CD4-positive, alpha-beta T cell treated with Interleukin-4 for 4 hours (primary cell): ENCODE data around the gene RGS14.

Experiments
- DNase-seq: peaks from one replicate; pipeline ENCODE4 v3.0.0-alpha.2; 2020

The RGS14 gene

DNA sequence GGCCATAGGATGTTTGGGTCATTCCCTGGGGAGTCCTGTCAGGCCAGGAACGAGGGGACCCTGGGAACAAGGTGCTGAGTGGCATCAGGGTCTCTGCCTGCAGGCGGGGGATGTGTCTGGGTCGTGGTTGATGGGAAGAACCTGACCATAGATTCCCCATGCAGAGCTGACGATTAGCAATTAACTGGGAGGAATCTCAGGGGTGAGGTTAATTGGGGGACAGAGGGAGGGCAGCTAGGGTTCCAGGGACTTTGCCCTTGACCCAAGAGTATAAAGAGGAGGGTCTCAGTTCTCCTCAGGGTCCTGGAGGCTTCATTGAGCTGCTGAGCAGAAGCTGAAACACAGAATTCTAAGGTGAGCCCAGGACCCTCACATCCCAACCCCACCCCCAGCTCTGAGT lies 26.4 kb downstream of the RGS14 start, which contains the start of gene SLC34A1:
TSS of gene SLC34A1 (plus strand) at position 301 of the 400 bp plus-strand sequence. CDS start 1,308 bp downstream, outside the sequence.
- DNase-seq: no peak

DNA sequence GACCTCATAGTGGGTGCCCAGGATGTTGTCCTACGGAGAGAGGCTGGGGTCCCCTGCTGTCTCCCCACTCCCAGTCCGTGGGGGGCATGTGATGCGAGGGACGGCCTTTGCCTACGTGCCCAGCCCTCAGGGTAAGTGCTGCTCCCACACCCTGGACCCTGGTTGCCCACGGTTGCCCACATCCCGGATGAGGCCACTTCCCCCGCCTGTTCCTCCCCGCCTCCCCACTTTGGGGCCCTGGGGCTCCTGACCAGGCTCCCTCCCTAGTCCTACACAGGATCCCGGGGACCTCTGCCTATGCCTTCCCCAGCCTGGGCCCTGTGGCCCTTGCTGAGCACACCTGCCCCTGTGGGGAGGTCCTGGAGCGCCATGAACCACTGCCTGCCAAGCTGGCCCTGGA lies 28.0 kb downstream of the RGS14 start:
- DNase-seq: no peak

DNA sequence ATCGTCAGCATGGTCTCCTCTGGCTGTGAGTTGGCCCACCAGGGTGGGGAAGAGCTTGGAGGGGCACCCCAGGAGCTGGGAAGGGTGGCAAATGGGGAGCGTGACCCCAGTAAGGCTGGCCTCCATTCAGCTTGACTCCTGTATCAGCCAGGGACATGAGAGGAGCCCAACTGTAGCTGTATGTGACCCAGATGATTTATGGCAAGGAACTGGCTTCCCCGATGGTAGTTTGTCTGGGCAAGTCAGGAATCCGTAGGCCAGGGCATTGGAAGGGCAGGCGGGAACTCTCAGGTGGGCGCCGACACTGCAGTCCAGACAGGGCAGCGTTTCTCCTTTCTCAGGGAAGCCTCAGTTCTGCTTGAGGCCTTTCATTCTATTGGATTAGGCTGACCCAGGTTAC lies 28.8 kb downstream of the RGS14 start:
- DNase-seq: no peak

DNA sequence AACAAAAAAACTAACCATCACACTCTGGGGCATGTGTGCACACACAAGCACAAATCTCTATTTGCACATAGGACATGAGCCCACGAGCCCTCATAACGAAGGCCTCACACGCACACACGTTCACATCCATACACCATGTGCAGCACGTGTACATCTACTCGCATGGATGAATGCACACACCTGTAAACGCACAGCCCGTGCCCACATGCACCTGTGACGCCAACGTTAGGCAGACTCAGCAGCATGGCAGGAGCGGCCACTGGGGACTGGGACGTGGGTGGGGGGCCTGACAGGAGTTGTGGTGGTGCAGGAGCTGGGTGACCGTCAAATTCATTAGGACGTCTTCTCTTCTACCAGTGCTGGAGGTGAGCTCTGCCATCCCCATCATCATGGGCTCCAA lies 29.7 kb downstream of the RGS14 start:
- no peak for DNase-seq

DNA sequence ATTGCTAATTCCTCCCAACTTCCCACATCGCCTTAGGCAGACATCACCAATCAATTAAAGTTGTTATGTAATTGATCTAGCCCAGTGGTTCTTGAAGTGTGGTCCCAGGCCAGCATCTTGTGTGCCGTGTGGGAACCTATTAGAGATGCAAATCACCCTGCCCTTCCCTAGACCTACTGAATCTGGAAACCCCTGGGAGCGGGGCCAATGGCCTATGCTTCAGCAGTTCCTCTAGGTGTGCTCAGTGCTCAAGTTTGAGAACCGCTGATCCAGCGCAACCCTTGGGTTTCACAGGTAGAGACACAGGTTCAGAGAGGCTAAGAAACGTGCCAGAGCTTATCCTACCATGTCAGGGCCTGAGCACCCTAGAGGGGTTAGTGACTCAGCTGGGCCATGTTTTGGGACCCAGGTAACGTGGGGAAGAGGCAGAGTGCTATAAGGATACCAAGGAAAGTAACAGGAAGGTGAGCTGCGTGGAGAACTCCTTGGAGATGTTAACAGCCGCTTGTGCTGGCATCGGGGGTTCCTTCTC lies 30.9 kb downstream of the RGS14 start:
- no peak for DNase-seq

DNA sequence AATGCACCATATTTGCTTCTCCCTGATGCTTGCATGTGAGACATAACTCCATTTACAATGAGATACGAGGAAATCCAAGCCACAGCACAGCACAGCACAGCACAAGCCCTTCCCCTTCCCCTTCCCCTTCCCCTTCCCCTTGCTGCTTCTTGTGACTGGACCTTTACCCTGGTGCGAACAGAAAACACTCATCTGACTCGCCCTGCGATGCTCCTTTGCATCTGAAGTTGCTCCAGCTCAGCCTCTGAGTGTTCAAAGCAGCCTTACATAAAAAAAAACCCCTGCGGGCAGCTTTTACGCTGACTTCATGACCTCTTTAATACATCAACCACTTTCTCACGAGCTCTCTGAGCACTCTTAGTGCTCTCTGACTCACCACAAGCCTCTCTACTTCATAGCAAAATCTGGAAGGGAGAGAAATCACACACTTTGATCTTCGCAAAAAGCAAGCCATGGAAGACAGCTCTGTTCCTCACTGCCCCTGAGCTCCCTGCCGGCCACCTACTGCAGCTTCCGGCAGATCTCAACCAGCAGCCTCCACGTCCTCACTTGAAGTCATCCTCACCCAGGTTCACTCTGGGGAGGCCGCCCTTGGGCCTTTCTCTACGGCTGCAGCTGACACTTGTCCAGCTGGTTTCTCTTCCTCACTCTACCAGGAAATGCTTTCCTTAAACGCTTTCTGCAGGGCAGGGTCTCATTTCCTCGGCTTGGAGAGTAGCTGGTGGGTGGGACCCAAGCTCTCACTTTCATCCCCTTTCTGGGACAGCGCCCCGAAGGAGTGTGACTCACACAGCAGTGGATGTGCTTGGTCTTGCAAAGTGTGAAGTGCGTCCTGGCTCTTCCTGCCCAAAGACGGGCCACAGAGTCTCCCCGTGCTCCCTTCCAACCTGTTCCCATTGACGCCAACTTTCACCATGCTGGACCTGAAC lies 31.8 kb downstream of the RGS14 start:
- DNase-seq: peak; percentile 89

DNA sequence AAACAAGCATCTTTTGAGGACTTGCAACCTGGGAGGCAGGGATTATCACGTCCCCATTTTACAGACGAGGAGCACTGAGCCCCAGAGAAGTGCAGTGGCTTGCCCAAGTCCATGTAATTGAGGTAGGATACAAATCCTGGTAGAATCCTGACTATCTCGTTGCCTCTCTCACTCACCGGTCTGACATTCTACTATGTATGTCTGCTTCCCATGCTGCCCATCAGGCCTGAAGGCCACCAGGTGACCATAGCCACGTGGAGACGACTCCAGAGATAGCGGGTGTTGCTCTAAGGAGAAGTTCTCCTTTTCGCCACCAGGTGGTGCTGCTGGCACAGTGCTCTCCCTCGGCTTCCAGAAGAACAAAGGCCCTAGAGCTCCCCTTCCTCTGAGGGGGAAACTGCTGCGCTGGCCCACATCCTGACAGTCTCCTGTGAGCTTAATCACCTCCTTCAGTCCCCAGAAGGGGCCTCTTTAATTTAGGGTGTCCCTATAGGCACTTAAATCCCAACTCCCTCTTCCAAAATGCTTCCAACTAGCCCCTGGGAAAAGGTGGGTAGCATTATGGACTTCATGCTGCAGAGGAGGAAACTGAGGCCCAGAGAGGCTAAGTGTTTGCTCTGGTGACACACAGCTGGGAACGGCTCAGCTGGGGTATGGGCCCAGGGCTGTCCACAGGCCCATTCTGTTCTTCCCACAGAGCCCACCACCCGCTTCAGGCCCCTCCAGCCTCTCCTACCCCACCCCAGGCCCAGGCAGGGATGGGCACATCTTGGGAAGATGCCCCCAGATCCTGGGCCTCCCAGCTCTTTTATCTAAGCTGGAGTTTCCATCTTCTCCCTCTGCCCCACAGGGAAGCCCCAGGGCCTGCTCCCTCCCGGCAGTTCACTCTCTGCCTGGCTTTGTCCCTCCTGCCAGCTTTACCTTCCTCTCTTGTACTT lies 32.9 kb downstream of the RGS14 start:
- DNase-seq: peak; percentile 88

DNA sequence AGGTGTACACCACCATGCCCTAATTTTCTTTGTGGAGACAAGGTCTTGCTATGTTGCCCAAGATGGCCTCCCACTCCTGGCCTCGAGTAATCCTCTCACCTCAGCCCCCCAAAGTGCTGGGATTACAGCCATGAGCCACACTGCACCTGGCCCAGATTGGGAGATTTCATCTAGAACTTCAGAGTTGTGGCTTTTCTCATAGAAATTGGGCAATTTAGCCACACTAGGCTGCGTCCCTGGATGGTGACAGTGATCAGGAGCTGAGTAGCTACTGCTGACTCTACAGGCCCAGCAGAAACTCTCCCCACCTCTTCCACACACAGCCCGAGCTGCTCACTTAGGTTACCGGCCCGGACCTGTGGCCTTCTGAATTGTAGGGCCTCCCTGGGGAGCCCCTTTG lies 35.0 kb downstream of the RGS14 start:
- no peak for DNase-seq

DNA sequence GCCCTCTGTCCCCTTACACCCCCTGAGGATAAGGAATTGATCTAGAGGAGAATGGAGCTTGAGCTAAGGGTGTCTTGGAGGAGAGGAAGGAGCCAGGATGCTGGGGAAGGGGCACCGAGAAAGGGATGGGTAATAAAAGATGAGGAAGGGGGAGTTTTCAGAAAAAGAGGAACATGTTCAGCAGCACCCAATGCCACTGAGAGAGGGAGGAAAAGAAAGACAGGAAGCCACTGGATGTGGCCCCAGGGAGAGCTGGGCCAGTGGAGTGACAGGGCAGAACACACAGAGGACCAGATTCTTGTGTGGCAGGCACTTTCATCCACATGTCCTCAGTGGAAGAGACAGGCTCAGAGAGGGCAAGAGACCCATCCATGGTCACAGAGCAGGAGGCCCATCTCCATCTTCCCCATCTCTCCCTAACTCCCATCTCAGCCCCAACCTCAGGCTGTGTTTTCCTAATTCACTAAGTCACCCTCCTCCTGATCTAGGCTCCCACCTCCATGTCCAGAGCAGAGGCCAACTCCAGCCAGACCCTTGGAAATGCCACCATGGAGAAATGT lies 35.6 kb downstream of the RGS14 start:
- no peak for DNase-seq

DNA sequence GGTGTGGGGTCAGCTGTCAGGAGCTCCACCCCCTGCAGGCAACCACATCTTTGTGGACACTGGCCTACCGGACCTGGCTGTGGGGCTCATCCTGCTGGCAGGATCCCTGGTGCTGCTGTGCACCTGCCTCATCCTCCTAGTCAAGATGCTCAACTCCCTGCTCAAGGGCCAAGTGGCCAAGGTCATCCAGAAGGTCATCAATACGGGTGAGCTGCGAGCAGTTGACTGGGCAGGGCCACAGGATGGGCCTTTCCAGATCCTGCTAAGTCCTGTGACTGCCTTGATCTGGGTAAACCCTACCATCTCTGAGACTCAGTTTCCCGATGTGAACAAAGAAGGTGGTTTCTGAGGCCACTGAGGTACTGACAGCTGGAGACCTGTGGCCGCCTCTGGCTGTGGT lies 36.3 kb downstream of the RGS14 start:
- DNase-seq: no peak

DNA sequence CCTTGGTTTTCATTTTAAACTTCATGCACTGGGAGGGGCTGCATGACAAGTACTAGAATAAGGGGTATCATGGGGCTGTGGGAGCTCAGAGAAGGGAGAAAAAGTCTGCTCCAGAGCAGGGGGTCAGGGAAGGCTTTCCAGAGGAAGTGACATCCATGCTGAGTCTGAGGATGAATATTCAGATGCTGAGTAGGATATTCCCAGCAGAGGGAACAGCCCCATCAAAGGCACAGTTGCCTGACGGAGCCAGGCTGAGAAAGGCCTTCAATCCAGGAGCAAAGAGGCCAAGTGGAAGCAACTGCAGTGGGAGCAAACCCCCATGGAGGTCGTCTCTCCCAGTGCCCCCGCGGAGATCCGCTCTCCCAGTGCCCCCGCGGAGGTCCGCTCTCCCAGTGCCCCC lies 38.4 kb downstream of the RGS14 start:
- no peak for DNase-seq

DNA sequence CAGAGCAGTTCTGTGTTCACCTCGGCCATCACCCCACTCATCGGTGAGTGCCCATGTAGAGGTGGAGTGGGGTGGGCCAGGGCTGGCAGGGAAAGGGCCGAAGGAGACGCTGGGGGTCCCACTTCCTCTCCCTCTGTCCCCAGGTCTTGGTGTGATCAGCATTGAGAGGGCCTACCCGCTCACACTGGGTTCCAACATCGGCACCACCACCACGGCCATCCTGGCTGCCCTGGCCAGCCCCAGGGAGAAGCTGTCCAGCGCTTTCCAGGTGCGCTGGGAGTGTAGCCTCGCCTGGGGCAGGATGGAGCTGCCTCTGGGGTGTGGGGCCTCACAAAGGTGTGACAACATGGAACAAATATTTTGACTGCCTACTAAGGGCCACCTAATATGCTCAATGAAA lies 39.1 kb downstream of the RGS14 start:
- DNase-seq: no peak

DNA sequence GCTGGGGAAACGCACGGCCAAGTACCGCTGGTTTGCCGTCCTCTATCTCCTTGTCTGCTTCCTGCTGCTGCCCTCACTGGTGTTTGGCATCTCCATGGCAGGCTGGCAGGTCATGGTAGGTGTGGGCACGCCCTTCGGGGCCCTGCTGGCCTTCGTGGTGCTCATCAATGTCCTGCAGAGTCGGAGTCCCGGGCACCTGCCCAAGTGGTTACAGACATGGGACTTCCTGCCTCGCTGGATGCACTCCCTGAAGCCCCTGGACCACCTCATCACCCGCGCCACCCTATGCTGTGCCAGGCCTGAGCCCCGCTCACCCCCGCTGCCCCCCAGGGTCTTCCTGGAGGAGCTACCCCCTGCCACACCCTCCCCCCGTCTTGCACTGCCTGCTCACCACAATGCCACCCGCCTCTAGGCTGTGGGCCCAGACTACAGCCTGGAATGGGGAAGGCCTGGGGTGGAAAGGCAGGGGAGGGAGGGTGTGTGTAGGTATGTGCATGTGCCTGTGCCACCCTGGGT lies 40.2 kb downstream of the RGS14 start:
- no peak for DNase-seq

DNA sequence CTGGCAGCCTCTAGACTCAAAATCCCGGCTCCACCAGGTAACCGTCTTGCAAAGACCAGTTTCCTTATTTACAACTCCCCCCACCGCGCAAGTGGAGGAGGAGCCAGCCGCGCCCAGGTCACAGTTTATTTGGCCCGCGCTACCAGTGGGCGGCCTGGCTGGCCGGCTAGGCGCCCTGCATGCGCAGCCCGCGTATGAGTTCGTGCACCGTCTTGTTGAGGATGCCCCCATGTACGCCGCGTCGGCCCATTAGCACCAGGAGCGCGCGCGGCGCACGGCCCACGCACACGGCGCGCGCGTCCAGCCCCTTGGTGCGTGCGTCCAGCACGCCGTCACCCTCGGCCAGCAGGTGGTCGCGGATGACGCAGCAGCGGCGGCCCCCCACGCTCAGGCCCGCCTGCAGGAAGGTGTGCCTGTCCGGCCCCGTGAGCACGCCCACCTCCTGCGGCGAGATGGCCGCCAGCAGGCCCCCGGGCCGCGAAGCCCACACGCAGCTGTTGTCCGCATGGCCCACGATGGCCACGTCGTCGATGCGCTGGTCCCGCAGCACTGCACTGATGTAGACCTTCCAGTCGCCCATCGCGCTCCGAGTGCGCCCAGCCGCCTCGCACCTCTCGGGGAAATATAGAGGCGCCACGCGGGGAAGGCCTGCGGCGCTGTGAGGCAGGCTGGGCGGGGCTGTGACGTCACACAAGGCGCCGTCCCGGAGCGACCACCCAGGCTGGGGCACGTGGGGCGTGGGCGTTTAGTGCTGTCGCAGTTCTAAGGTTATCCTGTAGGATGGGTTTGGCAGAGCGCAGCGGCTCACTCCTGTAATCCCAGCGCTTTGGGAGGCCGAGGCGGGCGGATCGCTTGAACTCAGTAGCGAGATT lies 42.5 kb downstream of the RGS14 start, which contains the start of gene PFN3:
TSS of gene PFN3 (minus strand) at position 665 of the 872 bp plus-strand sequence. CDS start at position 580, 85 bp downstream.
- no peak for DNase-seq

DNA sequence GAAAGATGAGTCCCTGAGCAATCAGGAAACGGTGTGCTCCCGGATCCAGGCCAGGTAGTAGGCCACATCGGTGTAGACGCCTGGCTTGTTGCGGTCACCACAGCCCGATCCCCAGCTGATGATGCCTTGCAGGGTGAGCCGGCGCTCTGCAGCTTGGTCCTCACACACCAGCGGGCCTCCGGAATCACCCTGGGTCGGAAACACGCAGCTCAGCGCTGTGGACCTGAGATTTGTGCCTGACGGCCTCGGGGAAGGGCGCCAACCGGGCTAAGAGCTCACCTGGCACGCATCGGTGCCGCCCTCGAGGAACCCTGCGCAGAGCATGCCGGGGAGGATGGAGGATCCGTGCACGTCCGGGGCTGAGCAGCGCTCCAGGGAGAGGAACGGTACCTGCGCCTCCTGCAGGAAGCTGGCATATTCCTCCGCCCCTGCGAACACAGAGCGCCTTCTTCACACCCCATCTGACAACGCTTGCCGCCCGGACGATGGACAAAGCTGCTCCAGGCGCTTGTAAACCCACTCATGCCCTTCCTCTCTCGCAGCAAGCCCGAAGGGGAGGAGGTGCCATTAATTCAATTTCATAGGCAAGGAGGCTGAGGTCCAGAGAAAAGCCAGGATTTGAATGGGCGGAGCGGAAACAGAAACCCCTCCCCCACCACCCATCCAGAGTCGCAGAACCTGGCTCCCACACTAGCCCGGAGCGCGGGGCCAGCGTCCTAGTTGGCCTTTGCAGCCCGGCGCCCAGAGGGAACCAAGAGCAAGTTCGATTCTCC lies 44.7 kb downstream of the RGS14 start:
- DNase-seq: peak; percentile 72

DNA sequence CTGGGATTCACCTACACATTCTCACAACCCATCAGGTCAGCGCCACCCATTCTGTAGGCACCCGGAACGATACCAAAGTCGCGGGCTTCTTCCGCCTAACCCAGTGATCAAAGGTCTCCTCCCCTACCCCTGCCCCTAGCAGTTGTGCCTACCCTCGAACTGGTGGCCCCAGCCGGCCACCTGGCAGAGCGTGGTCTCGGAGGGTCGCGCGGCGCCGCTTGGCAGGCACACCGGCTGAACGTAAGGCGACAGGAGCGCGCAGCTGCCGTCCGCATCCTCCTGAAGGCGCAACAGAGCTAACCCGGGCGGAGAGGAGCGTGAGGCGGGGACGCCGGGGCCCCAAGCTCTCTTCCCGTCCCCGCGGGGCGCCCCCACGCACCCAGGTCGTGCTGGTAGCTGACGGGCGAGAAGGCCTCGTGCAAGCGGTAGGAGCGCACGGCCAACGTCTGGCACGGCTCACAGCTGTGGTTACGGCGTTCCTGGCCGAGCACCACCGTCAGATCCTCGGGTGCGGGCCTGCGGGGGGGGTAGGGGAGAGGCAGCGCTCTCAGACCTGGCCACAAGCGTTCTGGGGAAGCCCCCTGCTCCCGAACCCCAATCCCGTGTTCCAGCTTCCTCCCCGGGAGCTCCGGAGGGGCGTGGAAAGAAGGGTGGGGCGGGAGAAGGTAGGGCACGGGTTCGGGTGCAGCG lies 45.5 kb downstream of the RGS14 start:
- peak; percentile 35 for DNase-seq

DNA sequence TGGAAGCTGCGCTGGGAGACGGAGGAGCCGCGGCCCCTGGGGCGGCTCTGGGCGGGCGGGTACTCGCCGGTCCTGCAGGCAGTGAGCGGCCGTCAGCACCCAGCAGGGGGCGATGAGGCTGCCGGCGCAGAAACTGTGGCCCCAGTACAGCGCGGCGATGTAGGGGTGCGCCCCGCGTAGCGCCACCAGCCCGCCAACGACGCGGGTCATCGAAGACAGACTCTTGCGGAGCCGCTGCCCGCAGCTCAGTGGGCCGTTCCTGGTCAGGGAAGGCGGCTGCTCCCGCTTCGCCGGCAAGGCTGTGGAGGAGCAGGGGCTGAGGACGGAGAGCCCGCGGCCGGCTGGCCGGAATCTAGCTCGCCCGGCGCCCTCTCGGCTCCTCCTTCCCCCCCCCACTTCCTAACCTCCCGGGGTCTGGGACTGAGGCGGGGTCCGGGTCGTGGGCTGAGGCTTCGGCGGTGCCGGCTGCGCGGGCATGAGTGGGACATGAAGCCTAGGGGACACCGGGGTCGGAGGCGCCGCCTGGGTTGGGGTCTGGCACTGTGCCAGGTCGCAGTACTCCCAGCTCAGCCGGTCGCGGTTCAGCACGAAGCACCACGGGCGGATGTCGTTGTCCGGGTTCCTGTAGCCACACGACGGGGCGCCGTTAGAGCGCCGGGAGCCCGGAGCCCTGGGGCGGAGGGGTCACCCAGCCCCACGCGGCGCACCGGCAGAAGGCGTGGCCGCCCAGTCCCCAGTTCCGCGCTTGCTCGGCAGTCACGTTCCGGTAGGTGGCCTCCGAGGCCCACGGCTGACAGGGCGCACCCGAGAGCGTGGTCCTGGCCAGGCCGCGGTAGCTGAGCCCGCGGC lies 46.3 kb downstream of the RGS14 start:
- DNase-seq: peak; percentile 86

DNA sequence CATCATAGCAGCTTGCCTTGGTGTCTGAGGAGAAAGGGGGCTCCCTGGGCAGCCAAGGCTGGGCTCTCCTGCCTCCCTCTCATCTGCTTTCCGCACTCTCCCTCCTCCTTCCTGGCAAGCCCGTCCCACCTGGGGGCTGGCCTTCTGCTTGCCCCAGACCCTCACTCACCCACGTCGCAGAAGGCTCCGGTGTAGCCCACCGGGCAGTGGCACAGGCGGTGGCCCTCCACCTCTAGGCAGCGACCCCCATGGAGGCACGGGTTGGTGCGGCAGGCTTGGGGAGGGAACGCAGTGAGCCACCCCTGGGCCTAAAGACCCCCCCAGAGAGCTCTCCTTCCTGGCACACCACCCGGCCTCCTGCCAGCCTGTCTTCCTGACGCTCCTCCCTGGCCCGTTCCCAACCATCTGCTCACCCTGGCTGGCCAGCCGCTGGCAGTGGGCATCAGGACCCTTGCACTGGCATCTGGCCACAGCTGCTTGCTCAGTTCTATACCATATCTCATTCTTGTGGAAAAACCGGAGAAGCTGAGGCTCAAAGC lies 47.0 kb downstream of the RGS14 start:
- no peak for DNase-seq

DNA sequence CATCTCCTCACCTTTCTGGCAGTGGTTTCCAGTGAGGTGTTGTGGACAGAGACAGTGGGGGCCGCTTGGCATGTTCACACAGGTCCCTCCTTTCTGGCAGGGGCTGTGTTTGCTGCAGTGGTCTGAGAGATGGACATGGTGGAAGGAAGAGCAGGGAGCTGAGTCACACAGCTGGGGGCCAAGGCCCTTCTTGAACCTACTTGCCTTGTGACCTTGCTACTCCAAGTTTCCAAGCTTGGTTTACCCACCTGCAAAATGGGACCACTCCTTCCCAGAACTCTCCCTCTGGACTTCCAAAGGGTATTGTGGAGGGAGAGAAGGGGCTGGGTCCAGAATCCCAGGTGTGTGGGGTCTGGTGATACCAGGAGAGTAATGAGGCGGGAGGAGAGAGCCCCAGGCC lies 47.6 kb downstream of the RGS14 start:
- no peak for DNase-seq
